HepG2 (cell line): ENCODE data around the gene ZNF23. TPM values are rescaled to one million over a fixed set of nuclear protein-coding genes. Genes with fewer than 3 reads are reported as not detected.

ENCODE experiments used
- ARHGAP35 ChIP-seq: sonication (generic); formaldehyde crosslinking; IDR thresholded peaks from 2 replicates; pipeline ENCODE4 v1.9.0; 2022; ENCODE audit warnings: mild to moderate bottlenecking, inconsistent platforms, moderate library complexity, missing genetic modification reagents, borderline replicate concordance
- ARID2 ChIP-seq: sonication (generic); formaldehyde crosslinking; IDR thresholded peaks from 2 replicates; pipeline ENCODE4 v1.8.1; 2022; ENCODE audit warnings: mild to moderate bottlenecking, missing genetic modification reagents, borderline replicate concordance
- ARID3A ChIP-seq: IDR thresholded peaks from 2 replicates; pipeline ENCODE4 v1.6.1; 2012; ENCODE audit warnings: low read depth, low read length, improper control_type of control experiment
- BORCS8-MEF2B ChIP-seq: sonication (generic); formaldehyde crosslinking; IDR thresholded peaks from 2 replicates; pipeline ENCODE4 v1.8.0; 2022; ENCODE audit warnings: mild to moderate bottlenecking, missing genetic modification reagents
- FOXJ3 ChIP-seq: sonication (generic); formaldehyde crosslinking; IDR thresholded peaks from 2 replicates; pipeline ENCODE4 v1.4.0; 2020; ENCODE audit warnings: missing genetic modification reagents, mild to moderate bottlenecking, borderline replicate concordance
- MED13 ChIP-seq: sonication (generic); formaldehyde crosslinking; IDR thresholded peaks from 2 replicates; pipeline ENCODE4 v1.5.0; 2020; ENCODE audit warnings: missing genetic modification reagents
- NFE2L1 ChIP-seq: sonication (generic); formaldehyde crosslinking; IDR thresholded peaks from 2 replicates; pipeline ENCODE4 v1.4.0; 2020; ENCODE audit warnings: missing genetic modification reagents, mild to moderate bottlenecking, borderline replicate concordance
- NFRKB ChIP-seq: fragments of 450-650 bp; IDR thresholded peaks from 2 replicates; pipeline ENCODE4 v1.6.1; 2017
- REST ChIP-seq, 2 experiments: IDR thresholded peaks; 2 replicates each; pipeline ENCODE4 v1.6.1; 2011 to 2012; ENCODE audit warnings: low read length in 2 of 2, borderline replicate concordance in 1 of 2, low read depth in 1 of 2, mild to moderate bottlenecking in 1 of 2, moderate library complexity in 1 of 2
- SATB2 ChIP-seq: sonication (generic); formaldehyde crosslinking; IDR thresholded peaks from 2 replicates; pipeline ENCODE4 v1.5.0; 2020; ENCODE audit warnings: missing genetic modification reagents
- THAP8 ChIP-seq: sonication (generic); formaldehyde crosslinking; IDR thresholded peaks from 2 replicates; pipeline ENCODE4 v1.5.1; 2020; ENCODE audit warnings: missing genetic modification reagents, mild to moderate bottlenecking, borderline replicate concordance
- ZFX ChIP-seq: sonication (generic); formaldehyde crosslinking; IDR thresholded peaks from 2 replicates; pipeline ENCODE4 v1.4.0; 2020; ENCODE audit warnings: mild to moderate bottlenecking, low read depth, missing genetic modification reagents, moderate library complexity
- ZNF282 ChIP-seq: fragments of 450-650 bp; IDR thresholded peaks from 2 replicates; pipeline ENCODE4 v1.6.1; 2018; ENCODE audit not compliant: partially characterized antibody
- ZNF546 ChIP-seq: sonication (generic); formaldehyde crosslinking; conservative IDR thresholded peaks from 2 replicates; pipeline ENCODE4 v1.8.1; 2023; ENCODE audit warnings: mild to moderate bottlenecking, missing genetic modification reagents
- ZNF687 ChIP-seq: sonication (generic); formaldehyde crosslinking; IDR thresholded peaks from 2 replicates; pipeline ENCODE4 v1.5.1; 2020; ENCODE audit warnings: mild to moderate bottlenecking, missing genetic modification reagents, moderate library complexity
- ZNF691 ChIP-seq: sonication (generic); formaldehyde crosslinking; IDR thresholded peaks from 2 replicates; pipeline ENCODE4 v1.4.0; 2020; ENCODE audit warnings: missing genetic modification reagents, low read depth, mild to moderate bottlenecking, borderline replicate concordance
- ZSCAN31 ChIP-seq: sonication (generic); formaldehyde crosslinking; IDR thresholded peaks from 2 replicates; pipeline ENCODE4 v1.5.0; 2020; ENCODE audit warnings: low read depth, mild to moderate bottlenecking, missing genetic modification reagents
- polyA plus RNA-seq, 8 experiments: library from polyadenylated mRNA; depleted of rRNA in 3 of 8; stranded (reverse) in 7 of 8; unstranded in 1 of 8; fragments of >200 nt; fragmentation: Illumina TruSeq in 4 of 8; extraction: Trizol in 4 of 8; gene quantifications; 2 replicates each; pipeline versions ENCODE4 v1.2.1 to v1.2.3, GENCODE V29; 2011 to 2016; ENCODE audit warnings: low read depth in 4 of 8, missing spikeins in 1 of 8, mixed read lengths in 1 of 8; ENCODE audit not compliant: insufficient read depth in 1 of 8
- total RNA-seq, 5 experiments: library from RNA; depleted of rRNA; stranded (reverse); fragments of >200 nt; fragmentation: Illumina TruSeq; extraction: Trizol; gene quantifications; 2 replicates each; pipeline ENCODE4 v1.2.3, GENCODE V29; 2016; ENCODE audit warnings: low read depth in 1 of 5

The ZNF23 gene
- total and polyA plus RNA-seq, 2 of the 13 experiments (the other 11 are each of a cell fraction or from before 2014, with no cell fraction given) = 8.6 to 12.2 TPM

GRCh38 chr16:71426880-71427615, 35.0 kb downstream of the ZNF23 start (continued):
- TF ChIP-seq SATB2 (CRISPR knock-in tag) = no peak
- TF ChIP-seq NFRKB = no peak
- TF ChIP-seq ARHGAP35 (CRISPR knock-in tag) = no peak
- TF ChIP-seq ARID2 (CRISPR knock-in tag) = no peak
- TF ChIP-seq REST (IDR thresholded peaks at IDR 0.05; ENCODE audit: borderline replicate concordance in 1 of 2, low read depth in 1 of 2, low read length in 2 of 2) = no peak
- TF ChIP-seq ZNF691 (CRISPR knock-in tag) = no peak
- no peak for TF ChIP-seq BORCS8-MEF2B
- TF ChIP-seq MED13 = no peak
- TF ChIP-seq ZFX (CRISPR knock-in tag) = no peak
- TF ChIP-seq ZNF282 = no peak
- no peak for TF ChIP-seq FOXJ3 (CRISPR knock-in tag)
- TF ChIP-seq ZSCAN31 = no peak
- TF ChIP-seq ZNF687 (CRISPR knock-in tag) = no peak
- TF ChIP-seq ZNF546 (CRISPR knock-in tag) = no peak
- 0 out of 2 replicates have a peak, but pooled peaks have one; percentile 40 for TF ChIP-seq NFE2L1 (CRISPR knock-in tag)
- 0 out of 2 replicates have a peak, but pooled peaks have one; percentile 18 for TF ChIP-seq THAP8 (CRISPR knock-in tag)
- peak; percentile 75; the same call in 1 of the 2 replicates for TF ChIP-seq ARID3A
